Stimulated activated CD4-positive, alpha-beta T cell treated with anti-CD3 and anti-CD28 coated beads, Interleukin-4, amount 100 ng/mL, for 4 hours (primary cell): ENCODE data around the gene TTC28.

ENCODE experiments used
- DNase-seq, 2 experiments: peaks; one replicate each; pipeline ENCODE4 v3.0.0-alpha.2; 2020

TTC28 gene

DNA sequence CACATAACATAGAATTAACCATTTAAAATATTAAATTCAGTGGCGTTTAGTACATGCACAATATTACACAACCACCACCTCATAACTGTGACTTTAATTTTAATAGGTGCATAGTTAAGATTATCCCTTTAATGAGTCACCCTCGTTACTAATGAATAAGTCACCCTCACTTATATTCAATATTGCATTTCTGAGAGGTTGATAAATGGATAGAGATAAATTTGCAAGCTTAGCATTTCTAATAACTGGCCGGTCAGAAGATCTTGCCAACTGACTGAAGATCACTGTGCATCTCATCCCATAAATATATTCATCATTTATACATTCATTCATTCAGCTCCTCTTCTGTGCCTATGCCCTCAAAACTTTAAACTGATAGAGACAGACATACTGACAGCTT is 243.7 kb downstream of the TTC28 start:
- no peak for DNase-seq

DNA sequence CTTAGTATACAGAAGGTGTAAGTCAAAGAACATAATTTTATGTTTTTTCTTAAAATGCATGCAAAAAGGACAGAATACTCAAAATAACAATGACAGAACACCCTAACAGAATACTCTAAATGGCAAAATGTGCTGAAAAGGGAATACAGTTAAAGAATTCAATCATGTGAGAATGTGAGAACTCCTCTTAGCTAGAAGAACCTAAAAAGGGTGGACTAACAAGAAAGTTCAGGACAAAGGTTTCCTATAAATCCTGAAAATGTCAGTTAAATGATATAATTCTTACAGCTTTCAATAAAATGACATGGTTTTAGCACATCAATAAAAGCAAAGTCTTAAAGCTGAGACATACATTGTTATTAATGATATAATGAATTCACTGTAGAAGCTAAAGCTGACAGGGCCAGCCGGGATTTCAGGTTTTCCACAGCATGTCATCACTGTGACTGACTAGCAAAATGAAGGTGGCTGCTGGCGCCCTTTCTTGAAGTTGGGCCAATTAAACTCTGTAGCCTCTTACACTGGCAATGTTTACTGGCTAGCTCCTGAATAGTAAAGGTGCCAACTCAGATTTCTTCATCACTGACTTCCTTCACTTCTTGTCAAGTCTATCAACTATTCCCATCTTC is 244.4 kb downstream of the TTC28 start:
- DNase-seq = no peak

DNA sequence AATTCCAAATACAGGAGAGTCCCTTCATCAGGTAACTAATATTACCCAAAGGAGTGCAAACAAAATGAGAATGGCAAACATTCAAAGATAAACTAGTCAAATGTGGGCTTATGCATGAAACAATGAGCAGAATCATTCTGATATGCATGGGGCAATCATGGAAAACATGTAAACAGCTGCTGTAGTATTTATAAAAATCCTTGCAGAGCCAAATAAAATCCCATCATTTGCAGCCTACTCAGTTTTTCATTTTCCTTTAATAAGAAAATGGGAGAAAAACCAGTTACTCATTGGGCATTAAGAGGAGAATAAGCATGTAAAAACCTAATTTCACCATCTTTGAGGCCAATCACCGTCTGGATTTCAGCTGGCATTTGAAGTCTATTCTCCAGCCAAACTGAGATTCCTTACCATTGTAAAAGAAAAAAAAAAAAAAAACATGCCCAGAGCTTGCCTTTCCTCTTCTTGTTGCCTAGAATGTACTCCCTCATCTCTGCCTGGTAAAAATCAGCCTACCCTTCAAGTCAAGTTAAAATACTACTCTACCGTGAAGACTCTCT is 249.1 kb downstream of the TTC28 start:
- no peak for DNase-seq

DNA sequence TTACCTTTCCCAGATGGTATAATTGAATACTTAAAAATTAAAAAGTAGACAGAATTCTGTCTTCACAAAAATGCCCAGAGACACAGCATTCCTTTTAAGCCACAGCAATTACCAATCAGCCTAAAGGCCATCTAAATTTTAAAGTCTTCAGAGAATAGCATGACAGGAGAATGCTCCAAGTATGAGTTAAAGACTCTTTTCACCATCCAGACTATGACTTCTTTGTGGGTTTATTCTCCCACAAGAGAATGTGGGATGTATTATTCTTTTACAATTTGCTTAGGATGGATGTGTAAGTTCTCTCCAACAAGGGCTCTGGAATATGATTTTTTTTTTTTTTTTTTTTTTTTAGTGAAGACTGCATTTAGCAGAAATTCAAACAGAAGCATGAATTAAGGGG is 249.9 kb downstream of the TTC28 start:
- no peak for DNase-seq

DNA sequence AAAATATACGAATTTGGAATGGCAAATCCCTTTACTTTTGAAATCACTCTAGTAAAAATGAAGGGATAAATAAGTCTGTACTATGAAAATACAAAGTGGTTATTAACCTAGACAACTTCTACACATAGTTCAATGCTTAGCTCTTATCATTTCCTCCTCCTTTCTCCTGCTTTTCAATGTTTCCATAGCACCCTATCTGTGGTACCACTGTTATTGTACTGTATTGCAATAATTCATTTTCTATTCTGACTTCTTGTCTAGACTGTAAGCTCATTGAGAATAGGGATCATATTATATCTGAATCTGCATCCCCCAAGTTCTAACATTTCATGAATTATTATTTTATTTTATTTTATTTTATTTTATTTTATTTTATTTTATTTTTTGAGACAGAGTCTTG is 251.4 kb downstream of the TTC28 start:
- DNase-seq = no peak

DNA sequence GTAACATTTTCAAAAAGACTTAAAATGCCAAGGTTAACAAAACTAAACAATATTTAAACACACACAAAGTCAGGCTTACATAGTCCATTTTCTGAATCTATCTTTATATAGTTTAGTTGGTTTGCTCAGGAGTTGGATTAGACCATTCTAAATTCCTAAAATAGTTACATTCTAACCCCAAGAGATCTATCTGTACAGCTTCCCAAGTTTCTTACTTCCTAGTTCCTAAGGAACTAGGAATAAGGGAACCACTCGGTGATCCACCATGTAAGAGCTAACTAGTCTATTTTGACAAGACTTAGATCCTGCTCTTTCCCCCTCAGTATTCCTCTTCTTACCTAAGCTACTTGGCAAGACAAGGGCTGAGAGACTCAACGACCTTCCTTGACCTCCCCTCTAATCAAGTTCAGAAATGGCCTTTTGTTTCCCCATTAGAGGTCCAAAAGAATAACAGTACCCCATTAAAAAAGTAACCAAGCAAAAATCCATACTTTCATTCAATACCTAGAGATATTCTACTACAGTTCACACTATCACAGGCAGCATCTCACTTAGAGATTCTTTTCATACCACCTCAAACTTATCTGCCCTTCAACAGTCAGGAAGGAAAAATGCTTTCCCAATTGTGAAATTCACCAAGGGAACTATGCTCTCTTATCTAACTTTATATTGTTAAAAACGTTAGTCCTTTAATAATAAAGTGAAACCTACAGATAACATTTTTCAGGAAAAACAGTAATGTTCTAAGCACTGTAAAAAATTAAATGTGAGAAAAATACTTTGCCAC is 253.1 kb downstream of the TTC28 start:
- DNase-seq = no peak

DNA sequence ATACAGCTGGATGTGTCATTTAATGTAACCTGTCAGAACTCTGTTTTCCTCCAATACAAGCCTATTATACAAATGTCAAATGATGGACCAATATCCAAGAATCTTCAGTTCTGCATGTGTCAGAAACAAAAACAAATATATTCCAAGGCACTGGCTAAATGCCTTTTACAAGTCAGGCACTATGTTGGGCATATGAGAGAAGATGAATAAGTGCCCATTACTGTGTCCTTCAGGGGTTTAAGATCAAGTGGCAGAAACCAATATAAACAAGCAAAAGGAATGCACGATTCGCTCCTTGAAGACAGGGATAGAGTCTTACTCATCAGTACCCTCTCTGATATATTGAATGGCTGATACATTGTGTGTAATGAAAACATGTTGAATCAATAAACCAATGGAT is 254.4 kb downstream of the TTC28 start:
- no peak for DNase-seq

DNA sequence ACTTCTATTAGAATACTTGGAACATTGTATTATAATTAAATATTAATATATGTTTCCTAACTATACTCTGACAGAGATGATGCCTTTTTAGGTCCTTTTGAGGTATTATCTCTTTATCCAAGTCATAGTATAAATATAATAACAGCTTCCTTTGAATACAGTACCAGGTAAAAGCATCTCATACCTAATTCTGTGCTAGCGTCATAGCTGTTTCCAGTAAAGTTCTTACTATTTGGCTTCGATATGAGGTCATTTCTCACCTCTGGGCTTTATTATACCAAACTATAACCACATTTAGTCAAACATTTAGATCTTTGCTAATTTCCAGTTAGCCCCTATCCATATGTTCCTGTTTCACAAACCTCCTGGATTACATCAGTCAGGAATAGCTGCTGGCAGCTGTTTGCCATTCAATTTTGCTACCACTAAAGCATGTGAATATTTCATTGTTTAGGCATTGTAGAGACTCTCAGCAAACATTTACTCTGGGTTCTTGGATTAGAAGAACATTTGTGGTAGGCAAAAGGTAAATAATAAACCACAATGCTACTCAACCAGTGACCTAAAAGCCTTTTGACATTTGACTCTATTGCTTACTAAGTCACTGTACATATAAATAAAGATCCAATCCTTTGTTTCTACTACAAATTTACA is 255.1 kb downstream of the TTC28 start:
- DNase-seq = no peak

DNA sequence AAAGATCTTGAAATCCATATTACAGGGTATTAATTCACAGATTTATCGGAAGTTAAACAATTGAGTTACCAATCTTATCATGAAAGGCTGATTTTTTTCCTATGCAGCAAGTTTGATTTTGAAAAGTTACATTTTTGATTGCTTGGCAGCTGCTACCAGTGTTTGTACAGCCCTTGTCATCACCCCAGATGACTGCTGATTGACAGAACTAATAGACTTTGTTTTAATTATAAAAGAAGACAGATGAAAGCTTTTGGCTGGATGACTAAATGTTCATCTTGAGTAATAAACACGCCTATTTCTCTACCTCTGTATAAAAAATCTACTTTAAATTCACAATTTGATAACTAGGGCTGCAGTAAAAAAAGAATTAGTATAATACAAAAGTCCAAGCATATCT is 259.7 kb downstream of the TTC28 start:
- DNase-seq = no peak

DNA sequence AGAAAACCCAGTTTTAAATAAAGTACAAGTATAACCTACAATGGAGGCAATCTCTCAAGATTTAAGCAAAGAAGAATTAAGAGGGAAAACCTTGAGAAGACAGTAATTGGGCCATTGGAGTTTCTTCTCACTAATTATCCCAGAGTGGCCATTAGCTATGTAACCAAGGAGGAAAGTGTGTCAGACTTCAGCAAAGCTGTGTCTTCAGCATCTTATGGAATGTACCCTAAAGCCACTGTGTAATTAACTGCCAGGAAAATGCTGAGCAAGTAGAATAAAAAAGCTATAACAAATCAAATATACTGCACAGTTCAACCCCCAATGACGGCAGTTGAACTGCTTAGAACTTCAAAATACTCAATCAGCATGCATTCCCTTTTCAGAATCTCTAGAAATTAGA is 261.6 kb downstream of the TTC28 start:
- DNase-seq = no peak

DNA sequence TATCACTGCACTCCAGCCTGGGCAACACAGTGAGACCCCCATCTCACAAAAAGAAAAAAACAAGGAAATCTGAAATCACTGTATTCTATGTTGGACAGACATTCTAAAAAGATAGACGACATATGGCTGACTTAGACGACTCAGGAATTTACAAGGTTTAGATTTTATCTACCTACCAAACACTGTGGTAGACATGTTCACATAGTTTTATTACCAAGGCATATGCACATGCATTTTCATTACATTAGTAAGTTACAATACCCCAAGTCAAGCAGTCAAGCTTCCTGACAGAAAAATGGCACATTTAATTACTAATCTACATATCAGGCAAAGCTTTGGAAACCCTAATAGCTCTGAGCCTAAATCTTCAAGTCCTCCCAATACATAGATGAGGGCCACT is 262.2 kb downstream of the TTC28 start:
- no peak for DNase-seq

DNA sequence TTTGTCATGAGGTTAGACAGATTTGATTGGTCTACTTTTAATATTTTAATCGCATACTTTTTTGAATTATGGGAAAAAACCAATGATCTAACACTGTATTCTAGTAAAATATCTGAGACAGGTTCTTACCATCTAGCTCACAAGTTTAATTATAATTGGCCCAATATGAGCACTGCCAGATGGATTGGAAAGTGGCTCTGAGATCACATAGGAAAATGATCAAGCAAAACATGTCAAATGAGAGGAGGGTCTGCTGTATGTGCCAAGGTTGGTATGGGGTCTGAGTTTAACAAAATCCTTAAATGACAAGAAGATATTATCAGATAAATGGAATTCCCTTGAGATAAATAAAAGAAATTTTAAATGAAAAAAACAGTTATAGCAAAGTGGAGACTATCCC is 264.7 kb downstream of the TTC28 start:
- DNase-seq = no peak

DNA sequence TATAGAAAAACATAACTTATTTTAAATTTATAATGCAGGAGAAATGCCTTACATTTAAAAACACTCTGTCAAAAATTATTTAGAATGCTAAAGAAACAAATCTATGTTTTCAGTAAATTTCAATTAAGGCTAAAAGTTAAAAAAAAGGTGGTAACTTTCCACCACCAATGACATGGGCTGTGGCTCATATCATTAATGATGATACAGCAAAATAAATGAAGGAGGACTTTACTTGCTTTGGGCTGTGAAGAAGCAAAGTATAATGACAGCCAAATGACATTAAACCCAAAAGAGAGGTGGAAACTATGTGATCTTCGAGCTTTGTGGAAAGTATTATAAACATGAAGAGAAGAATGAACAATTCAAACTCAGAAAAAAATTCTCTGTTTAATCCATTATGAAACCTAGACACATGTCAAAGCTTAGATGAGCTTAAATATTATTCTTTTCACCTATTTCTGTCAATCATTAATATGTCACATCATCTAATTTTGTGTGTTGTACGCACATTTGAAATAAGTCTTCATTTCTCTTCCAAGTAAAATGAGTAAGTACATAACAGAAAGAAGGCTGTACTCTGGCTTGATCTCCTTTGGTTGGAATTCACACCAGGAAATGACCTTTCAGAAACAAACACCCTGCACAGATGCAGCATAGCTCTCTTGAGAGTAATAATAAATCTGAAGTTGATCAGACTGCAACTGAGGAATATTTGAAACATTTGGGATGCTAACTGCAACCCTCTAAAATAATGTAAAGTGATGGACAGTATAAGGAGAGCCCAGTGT is 265.8 kb downstream of the TTC28 start:
- no peak for DNase-seq

DNA sequence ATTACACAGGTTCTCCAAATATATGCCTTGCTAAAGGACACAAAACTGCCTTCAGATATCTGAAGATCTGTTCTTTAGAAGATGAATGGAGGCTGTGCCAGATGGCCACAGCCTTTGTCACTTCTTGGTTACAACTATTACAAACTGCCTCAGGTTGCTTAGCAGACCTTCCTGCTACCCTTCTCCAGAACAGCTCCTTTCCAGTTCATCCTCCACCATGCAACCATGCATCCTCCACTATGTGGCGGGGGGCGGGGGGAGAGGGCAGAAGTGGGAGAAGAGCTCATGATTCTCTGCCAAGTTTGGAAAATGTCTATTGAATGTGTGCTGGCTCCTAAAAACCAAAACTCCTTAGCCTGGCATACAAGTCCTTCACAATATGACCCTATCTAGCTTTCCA is 267.5 kb downstream of the TTC28 start:
- DNase-seq = no peak

DNA sequence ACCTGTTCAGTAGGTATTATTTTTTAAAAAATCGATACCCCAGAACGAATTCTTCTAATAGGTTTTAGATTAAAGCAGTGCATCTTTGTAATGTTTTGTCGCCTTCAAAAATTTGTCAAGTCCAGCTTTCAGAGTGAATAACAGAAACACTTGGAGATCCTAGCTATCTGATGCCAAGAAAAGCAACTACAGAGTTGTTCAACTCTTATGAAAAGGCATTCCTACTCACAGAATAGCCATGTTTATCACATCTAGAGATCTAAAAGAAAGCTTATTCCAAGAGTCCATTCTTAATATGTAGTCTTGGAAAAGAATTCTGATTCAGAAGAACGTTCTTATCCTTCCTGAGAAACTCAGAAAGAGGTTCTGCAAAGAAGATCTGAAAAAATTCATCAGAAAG is 268.5 kb downstream of the TTC28 start:
- no peak for DNase-seq

DNA sequence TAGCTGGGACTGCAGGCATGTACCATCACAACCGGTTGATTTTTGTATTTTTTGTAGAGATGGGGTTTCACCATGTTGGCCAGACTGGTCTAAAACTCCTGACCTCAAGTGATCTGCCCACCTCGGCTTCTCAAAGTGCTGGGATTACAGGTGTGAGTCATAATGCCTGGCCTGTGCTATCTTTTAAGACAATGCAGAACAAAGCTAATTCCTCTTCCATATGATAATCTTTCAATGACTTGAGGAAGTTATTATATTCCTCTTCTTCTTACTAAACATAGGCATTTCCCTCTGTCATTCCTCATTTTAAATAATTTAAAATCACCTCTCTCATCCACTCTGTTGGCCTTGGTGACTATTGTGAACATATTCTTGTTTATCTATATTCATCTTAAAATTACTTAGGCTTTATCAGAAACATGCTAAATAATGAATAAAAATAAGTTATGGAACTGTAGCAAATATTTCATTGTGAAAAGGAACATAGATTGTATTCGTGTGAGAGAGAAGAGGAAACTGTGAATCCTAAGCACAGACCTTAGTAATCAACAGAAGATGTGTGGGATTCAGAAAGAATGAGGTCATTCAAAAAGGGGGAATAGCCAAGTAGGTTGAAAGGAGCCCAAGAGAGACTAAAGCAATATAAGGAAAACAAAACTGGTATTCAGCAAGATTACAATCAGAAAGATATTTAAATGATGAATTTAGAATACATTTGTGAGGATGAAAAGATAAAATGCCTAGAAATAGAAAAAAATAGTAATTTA is 269.4 kb downstream of the TTC28 start:
- DNase-seq = no peak

DNA sequence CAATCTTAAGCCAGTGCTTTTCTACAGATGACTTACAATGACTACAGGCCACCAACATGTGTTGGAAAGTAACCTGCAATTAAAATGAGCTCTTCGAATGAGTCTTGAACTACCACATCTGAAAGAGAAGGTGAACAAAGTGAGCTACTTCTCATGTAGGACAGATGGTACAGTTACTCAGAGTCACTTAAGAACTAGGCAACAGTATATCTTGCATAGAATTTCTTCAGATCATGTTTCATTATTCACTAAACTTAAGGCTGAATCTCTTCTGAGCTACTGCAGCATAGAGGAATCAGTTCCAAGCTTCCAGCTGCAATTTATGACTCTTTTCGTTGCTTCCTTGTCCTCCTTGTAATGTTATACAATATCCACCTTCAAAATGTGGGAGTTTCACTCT is 270.9 kb downstream of the TTC28 start:
- DNase-seq = no peak

DNA sequence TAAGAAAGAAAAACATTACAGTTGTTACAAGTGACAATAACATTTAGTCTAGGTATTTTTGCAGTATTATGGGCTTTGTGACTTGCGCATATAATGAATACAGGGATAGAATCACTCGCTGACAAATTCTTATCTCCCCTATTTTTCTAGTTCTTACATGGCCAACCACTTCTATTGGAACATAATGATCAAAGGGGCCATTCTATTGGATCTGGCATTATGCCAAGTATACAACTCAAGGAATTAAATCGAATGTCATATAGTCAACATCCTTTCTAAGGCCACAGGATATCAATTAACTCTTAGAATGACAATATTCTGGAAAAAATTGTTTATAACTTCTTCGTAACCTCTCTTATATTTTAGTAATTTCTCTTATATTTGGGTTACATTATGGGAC is 272.0 kb downstream of the TTC28 start:
- DNase-seq = no peak

DNA sequence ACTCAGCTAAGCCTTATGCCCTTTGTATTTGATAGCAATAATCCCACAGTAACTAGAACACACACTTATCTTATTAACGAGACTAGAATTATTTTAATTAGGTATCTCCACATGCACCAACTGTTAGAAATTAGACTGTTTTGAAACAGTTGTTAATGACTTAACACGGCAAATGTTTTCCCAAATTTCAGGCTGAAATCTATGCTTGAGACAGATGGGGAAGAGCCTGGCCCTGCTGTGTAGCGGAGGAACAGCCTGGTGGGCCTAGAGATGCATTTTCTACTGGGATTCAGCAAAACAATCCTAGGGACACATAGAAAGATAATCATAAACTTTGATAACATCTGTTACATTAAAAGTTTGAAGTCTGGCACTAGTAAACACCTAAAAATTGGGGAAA is 273.4 kb downstream of the TTC28 start:
- DNase-seq = no peak

DNA sequence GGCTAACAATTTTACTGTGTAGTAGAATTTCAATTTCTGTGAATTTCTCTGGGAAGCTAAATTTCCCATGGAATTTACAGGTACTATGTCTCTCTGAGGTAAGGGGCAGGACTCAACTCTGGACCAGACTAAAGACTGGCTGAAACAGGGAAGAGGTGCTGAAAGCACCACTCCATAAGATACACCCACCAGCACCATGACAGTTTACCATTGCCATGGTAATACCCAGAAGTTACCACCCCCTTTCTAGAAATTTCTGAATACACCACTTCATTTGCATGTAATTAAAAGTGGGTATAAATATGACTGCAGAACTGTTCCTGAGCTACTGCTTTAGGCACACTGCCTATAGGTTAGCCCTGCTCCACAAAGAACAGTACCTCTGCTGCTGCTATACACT is 274.1 kb downstream of the TTC28 start:
- DNase-seq = no peak

DNA sequence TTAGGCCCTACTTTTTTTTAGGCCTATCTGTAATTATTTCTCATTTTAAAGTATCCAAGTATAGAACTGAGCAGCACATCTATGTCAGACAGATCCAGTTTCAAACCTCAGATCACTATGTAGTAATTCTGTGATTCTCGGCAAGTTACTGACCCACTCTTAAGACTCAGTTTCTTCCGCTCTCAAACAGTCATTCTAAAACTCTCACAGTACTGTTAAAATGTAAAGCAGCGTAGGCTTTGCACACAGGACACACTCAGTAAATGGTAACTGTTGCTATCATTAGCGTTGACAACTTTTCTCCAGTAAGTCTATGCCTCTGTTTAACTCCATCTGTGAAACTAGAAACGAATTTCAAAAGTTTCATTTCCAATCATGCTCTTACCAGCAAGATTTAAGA is 277.1 kb downstream of the TTC28 start:
- DNase-seq = no peak

DNA sequence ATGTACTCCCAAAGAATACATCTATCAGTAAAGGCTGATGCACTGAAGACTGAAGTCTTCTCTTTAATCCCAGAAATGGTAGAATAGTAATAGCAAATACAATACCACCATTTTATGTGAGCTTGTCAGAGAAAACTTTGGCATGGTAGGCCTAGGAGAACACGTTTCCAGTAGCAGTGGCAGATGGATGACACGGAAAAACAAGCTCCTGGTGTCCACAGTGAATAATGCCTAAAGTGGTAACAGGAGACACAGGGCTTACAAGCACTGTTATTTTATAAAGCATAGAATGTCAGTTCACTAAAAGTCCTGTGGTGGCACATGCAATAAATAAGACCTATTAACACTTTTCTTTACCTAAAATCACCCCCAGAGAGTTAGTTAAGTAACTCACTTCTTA is 277.6 kb downstream of the TTC28 start:
- no peak for DNase-seq

DNA sequence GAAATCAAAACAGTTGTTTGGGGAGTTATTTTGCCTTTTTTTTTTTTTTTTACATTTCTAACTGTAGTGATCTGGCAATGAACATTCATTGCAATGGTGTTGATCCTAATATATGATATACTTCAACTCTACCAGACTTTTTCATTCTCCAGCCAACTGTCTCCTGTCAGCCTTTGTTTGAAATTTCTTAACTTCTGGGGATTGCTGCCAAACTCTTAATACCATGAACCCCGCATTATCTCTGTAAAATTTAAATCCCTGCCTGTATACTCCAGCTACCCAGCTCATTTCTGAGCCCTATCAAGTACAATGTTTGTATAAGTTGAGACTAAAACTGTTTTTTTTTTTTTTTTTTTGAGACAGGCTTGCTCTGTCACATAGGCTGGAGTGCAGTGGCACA is 280.7 kb downstream of the TTC28 start:
- DNase-seq = no peak
